Progenitor cell of endocrine pancreas (in vitro differentiated cells): ENCODE measurements around the gene TRIM28. TPM values are rescaled to one million over a fixed set of nuclear protein-coding genes. Genes with fewer than 3 reads are reported as not detected.

Experiments
- DNase-seq: peaks from one replicate; pipeline ENCODE4 v3.0.0; 2021; ENCODE audit warnings: low spot score; ENCODE audit not compliant: unreplicated experiment
- H3K27ac Mint-ChIP-seq: 2 replicates; pipeline ENCODE4 v1.8.0; 2021; ENCODE audit warnings: mild to moderate bottlenecking, moderate library complexity, mixed read lengths
- H3K27me3 Mint-ChIP-seq: 2 replicates; pipeline ENCODE4 v1.8.0; 2021; ENCODE audit warnings: mixed read lengths
- H3K36me3 Mint-ChIP-seq: 2 replicates; pipeline ENCODE4 v1.8.0; 2022; ENCODE audit warnings: mixed read lengths; ENCODE audit not compliant: insufficient read depth
- H3K4me1 Mint-ChIP-seq: 2 replicates; pipeline ENCODE4 v1.8.0; 2021; ENCODE audit warnings: low read depth, mixed read lengths
- H3K4me3 Mint-ChIP-seq: 2 replicates; pipeline ENCODE4 v1.8.0; 2021; ENCODE audit warnings: low read depth, mild to moderate bottlenecking, moderate library complexity, mixed read lengths
- H3K9me3 Mint-ChIP-seq: 2 replicates; pipeline ENCODE4 v1.8.0; 2021; ENCODE audit warnings: low read depth, mixed read lengths
- CTCF ChIP-seq: fragments of 200-600 bp; sonication (generic); IDR thresholded peaks from one replicate; pipeline ENCODE4 v1.5.0; 2021; ENCODE audit warnings: antibody characterized with exemption, mild to moderate bottlenecking; ENCODE audit not compliant: unreplicated experiment
- total RNA-seq: library from RNA; stranded (reverse); gene quantifications from 2 replicates; pipeline ENCODE4 v1.2.1, GENCODE V29; 2021

The TRIM28 gene
- total RNA-seq, 1 donor from 2014 or later, result 699 TPM

GRCh38 chr19:58578012-58578925, 34.4 kb downstream of the TRIM28 start:
- Mint-ChIP-seq H3K36me3 (peaks cover 11% of the 10 kb centered on the region), H3K4me1 (peaks cover 9% of the 10 kb centered on the region), H3K27ac (no peak overlapping the region), H3K4me3 (no peak overlapping the region), H3K27me3 (no peaks in the 10 kb centered on the region), H3K9me3 (no peaks in the 10 kb centered on the region)
- peak; percentile 6 for DNase-seq
- no peak for TF ChIP-seq CTCF

GRCh38 chr19:58579473-58580142, 35.7 kb downstream of the TRIM28 start:
- H3K4me1 Mint-ChIP-seq, result peaks cover 2% of the 10 kb centered on the region
- H3K27me3 Mint-ChIP-seq, result no peaks in the 10 kb centered on the region
- no peak overlapping the region for H3K4me3 Mint-ChIP-seq
- no peaks in the 10 kb centered on the region for H3K9me3 Mint-ChIP-seq
- peak overlapping the region; percentile 27 for H3K27ac Mint-ChIP-seq
- no peak for TF ChIP-seq CTCF
- H3K36me3 Mint-ChIP-seq, result peaks cover 11% of the 10 kb centered on the region
- no peak for DNase-seq

GRCh38 chr19:58581227-58582141, 37.6 kb downstream of the TRIM28 start:
- peak; percentile 88 for TF ChIP-seq CTCF
- Mint-ChIP-seq H3K27me3 (no peaks in the 10 kb centered on the region), H3K9me3 (no peaks in the 10 kb centered on the region), H3K27ac (peak overlapping the region; percentile 64), H3K4me1 (no peaks in the 10 kb centered on the region), H3K36me3 (peaks cover 11% of the 10 kb centered on the region), H3K4me3 (no peak overlapping the region)
- DNase-seq, result peak; percentile 68

- H3K27me3 Mint-ChIP-seq, result no peaks in the 10 kb centered on the region
- no peak for TF ChIP-seq CTCF
- DNase-seq, result no peak
- H3K9me3 Mint-ChIP-seq, result no peaks in the 10 kb centered on the region
- no peaks in the 10 kb centered on the region for H3K4me1 Mint-ChIP-seq
- H3K36me3 Mint-ChIP-seq, result peaks cover 11% of the 10 kb centered on the region
- H3K4me3 Mint-ChIP-seq, result no peak overlapping the region
- H3K27ac Mint-ChIP-seq, result no peak overlapping the region
Observed at GRCh38 chr19:58582985-58583384, 39.1 kb downstream of the TRIM28 start.
